Measurements from ENCODE around the gene ANKRD44. TPM values are rescaled to one million over a fixed set of nuclear protein-coding genes. Genes with fewer than 3 reads are reported as not detected.

The ANKRD44 gene
- total RNA-seq, 4 donors from 2014 or later: 22.8 to 69.1 (median 37.5) TPM

GRCh38 chr2:197217541-197217940, 93.0 kb downstream of the ANKRD44 start:
- no peak for TF ChIP-seq CTCF (IDR thresholded peaks at IDR 0.05; ENCODE audit: low read depth)

DNA sequence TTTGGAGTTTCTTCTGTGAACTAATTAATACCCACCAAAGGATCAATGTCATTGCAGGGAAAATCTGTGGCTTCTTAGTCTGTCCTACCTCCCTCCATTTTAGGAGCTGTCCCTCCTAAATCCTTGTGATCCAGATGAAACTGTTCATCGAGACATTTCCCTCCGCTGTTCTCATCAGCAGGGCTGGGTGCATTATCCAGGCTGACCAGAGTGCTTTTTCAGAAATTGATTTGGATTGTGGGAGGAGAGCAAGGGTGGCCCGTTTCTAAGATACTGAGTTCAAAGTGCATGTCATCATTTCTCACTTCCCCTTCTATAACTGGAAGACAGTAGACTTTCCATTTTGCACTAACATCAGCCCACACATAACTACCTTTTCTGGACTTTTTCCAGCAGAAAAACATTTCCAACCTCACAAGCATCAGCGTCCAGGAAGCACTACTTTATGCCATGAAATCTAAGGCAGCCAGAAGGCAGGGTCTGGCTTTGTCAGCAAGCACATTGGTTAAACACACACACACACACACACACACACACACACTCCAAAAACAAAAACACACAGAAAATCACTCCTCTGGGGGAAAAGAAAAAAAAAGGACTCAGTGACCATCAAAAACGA, 94.1 kb downstream of the ANKRD44 start:
- no peak for TF ChIP-seq CTCF (IDR thresholded peaks at IDR 0.05; ENCODE audit: low read depth)

GRCh38 chr2:197215748-197216360, 94.7 kb downstream of the ANKRD44 start:
- TF ChIP-seq CTCF (IDR thresholded peaks at IDR 0.05; ENCODE audit: low read depth): no peak

DNA sequence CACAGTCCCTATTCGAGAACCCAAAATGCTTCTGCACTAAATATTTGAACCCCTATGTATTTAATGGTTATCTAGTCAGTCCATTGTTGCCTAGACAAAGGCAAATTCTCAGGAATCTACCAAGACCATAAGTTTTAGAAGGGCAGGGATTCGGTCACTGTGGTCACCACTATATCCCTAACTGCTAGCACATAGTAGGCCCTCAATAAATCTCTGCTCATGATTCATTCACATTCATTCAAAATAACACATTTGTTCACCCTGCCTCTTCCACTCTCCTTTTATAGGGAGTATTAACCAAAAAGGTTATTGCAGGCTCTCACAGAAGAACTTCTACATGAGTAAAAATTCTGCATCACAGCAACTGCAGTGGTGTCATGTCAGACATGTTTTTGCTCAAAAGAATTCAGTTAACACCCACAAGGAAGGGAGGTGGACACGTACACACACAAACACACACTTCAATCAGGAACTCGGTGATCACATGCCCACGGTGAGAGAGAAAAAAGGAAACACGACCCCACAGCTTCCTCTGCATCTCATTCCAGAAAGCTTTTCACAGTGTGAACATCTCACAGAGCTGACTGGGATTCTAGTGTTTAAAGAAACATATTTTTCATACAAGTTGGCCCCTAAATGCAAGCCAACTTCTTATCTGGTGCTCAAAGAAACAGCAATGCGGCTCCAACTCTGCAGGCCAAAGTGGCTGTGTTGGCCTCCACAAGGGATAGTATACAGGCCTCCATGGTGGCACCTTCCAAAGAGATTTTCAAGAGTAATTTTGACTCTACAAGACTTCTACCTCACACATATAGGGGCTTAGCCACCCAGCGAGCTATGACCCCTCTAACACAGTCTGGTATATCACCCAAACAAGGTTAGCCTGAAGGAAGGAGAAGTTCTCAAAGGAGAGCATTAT, 98.0 kb downstream of the ANKRD44 start:
- TF ChIP-seq CTCF (IDR thresholded peaks at IDR 0.05; ENCODE audit: low read depth): no peak

- TF ChIP-seq CTCF (IDR thresholded peaks at IDR 0.05; ENCODE audit: low read depth): no peak
Measured at GRCh38 chr2:197211881-197212342, 98.7 kb downstream of the ANKRD44 start.

- no peak for TF ChIP-seq CTCF (IDR thresholded peaks at IDR 0.05; ENCODE audit: low read depth)
Measured at GRCh38 chr2:197210430-197210829, 100.2 kb downstream of the ANKRD44 start.
